ENCODE measurements around the gene SLC1A2. TPM values are rescaled to one million over a fixed set of nuclear protein-coding genes. Genes with fewer than 3 reads are reported as not detected.
A peak's percentile ranks its signal among the peaks of the same experiment; 100 is the strongest.

Gene SLC1A2
- total and polyA plus RNA-seq, 2 donors (not counting 1 experiment from before 2014, with no cell fraction given) = 1.2 to 7.6 TPM

GRCh38 chr11:35358391-35358790, 61.0 kb downstream of the SLC1A2 start:
- H3K9me3 ChIP-seq (ENCODE audit: control insufficient read depth, insufficient read depth, low read depth, low read length) = no peaks in the 10 kb centered on the region
- H3K27ac ChIP-seq (ENCODE audit: insufficient read depth, low read length) = no peak overlapping the region
- H3K79me2 ChIP-seq (ENCODE audit: control insufficient read depth, insufficient read depth, low read length) = no peaks in the 10 kb centered on the region
- H3K9ac ChIP-seq (ENCODE audit: insufficient read depth, low read length) = no peak overlapping the region
- H3K4me2 ChIP-seq (ENCODE audit: extremely low read depth, insufficient read depth, low read length) = no peak overlapping the region
- H3K4me3 ChIP-seq (replicated peaks in 1 of 4; ENCODE audit: control extremely low read depth in 1 of 4, insufficient read depth in 1 of 4, low read depth in 3 of 4, low read length in 4 of 4) = no peak overlapping the region
- H4K20me1 ChIP-seq (ENCODE audit: control insufficient read depth, extremely low read depth, insufficient read depth, low read length) = no peaks in the 10 kb centered on the region
- no peak overlapping the region for H2AFZ ChIP-seq (ENCODE audit: low read length)
- no peaks in the 10 kb centered on the region for H3K36me3 ChIP-seq (ENCODE audit: control insufficient read depth, insufficient read depth, low read length)
- no peak for TF ChIP-seq EZH2 (IDR thresholded peaks at IDR 0.05; ENCODE audit: low read length, missing control alignments)
- TF ChIP-seq CTCF (conservative IDR thresholded peaks at IDR 0.05 in 1 of 2, IDR thresholded peaks at IDR 0.05 in 1 of 2; ENCODE audit: low read depth in 1 of 2, low read length in 2 of 2) = no peak
- DNase-seq (ENCODE audit: low read depth in 2 of 2) = no peak
- peaks cover 20% of the 10 kb centered on the region for H3K4me1 ChIP-seq (ENCODE audit: control insufficient read depth, extremely low read depth, insufficient read depth, low read length)
- H3K27me3 ChIP-seq (ENCODE audit: control insufficient read depth, insufficient read depth, low read length) = no peaks in the 10 kb centered on the region

DNA sequence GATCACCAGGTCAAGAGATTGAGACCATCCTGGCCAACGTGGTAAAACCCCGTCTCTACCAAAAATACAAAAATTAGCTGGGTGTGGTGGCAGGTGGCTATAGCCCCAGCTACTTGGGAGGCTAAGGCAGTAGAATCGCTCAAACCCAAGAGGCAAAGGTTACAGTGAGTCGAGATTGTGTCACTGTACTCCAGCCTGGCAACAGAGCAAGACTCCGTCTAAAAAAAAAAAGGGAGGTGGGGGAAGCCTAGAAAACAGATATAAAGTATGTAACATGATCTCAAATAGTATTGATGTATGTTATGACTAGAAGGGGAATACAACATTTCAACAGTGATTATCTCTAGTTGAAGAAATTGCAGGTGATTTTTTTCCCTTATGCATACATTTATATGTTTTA, 61.4 kb downstream of the SLC1A2 start:
- no peak overlapping the region for H3K4me2 ChIP-seq (ENCODE audit: extremely low read depth, insufficient read depth, low read length)
- no peaks in the 10 kb centered on the region for H3K27me3 ChIP-seq (ENCODE audit: control insufficient read depth, insufficient read depth, low read length)
- H2AFZ ChIP-seq (ENCODE audit: low read length) = no peak overlapping the region
- no peaks in the 10 kb centered on the region for H4K20me1 ChIP-seq (ENCODE audit: control insufficient read depth, extremely low read depth, insufficient read depth, low read length)
- no peak overlapping the region for H3K4me3 ChIP-seq (replicated peaks in 1 of 4; ENCODE audit: control extremely low read depth in 1 of 4, insufficient read depth in 1 of 4, low read depth in 3 of 4, low read length in 4 of 4)
- no peaks in the 10 kb centered on the region for H3K36me3 ChIP-seq (ENCODE audit: control insufficient read depth, insufficient read depth, low read length)
- H3K27ac ChIP-seq (ENCODE audit: insufficient read depth, low read length) = no peak overlapping the region
- no peak overlapping the region for H3K9ac ChIP-seq (ENCODE audit: insufficient read depth, low read length)
- H3K9me3 ChIP-seq (ENCODE audit: control insufficient read depth, insufficient read depth, low read depth, low read length) = no peaks in the 10 kb centered on the region
- TF ChIP-seq CTCF (conservative IDR thresholded peaks at IDR 0.05 in 1 of 2, IDR thresholded peaks at IDR 0.05 in 1 of 2; ENCODE audit: low read depth in 1 of 2, low read length in 2 of 2) (no peak), EZH2 (IDR thresholded peaks at IDR 0.05; ENCODE audit: low read length, missing control alignments) (no peak)
- no peaks in the 10 kb centered on the region for H3K79me2 ChIP-seq (ENCODE audit: control insufficient read depth, insufficient read depth, low read length)
- peaks cover 15% of the 10 kb centered on the region for H3K4me1 ChIP-seq (ENCODE audit: control insufficient read depth, extremely low read depth, insufficient read depth, low read length)
- DNase-seq (ENCODE audit: low read depth in 2 of 2) = peak; percentile 31 to 45

DNA sequence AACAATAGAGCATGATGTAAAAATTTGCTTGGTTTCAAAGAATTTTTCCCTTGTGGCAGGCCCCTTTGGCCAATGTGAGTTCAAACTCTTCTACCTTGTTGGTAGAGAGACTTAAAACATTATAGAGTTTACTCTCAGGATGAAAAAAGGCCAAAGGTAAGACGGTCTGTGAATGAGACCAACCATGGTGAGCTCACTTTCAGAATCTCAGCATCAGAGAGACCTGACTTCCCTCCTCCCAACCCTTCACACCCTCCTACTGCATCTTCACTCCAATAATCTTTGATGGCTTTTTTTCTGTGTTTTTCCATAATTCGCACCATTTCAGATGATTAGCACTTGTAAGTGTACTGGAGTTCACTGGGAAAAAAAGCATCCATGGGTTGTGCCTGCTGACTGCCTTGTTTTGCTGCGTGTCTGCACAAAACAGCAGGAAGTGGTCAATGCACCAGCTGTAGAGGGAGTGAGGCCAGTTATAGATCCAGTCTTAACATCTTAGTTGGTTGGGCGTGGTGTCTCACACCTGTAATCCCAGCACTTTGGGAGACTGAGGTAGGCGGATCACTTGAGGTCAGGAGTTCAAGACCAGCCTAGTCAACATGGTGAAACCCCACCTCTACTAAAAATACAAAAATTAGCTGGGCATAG, 64.1 kb downstream of the SLC1A2 start:
- TF ChIP-seq CTCF (conservative IDR thresholded peaks at IDR 0.05 in 1 of 2, IDR thresholded peaks at IDR 0.05 in 1 of 2; ENCODE audit: low read depth in 1 of 2, low read length in 2 of 2) (no peak), EZH2 (IDR thresholded peaks at IDR 0.05; ENCODE audit: low read length, missing control alignments) (no peak)
- H3K79me2 ChIP-seq (ENCODE audit: control insufficient read depth, insufficient read depth, low read length) = no peaks in the 10 kb centered on the region
- H3K36me3 ChIP-seq (ENCODE audit: control insufficient read depth, insufficient read depth, low read length) = no peaks in the 10 kb centered on the region
- H2AFZ ChIP-seq (ENCODE audit: low read length) = no peak overlapping the region
- no peaks in the 10 kb centered on the region for H3K9me3 ChIP-seq (ENCODE audit: control insufficient read depth, insufficient read depth, low read depth, low read length)
- no peak overlapping the region for H3K4me3 ChIP-seq (replicated peaks in 1 of 4; ENCODE audit: control extremely low read depth in 1 of 4, insufficient read depth in 1 of 4, low read depth in 3 of 4, low read length in 4 of 4)
- H3K4me2 ChIP-seq (ENCODE audit: extremely low read depth, insufficient read depth, low read length) = no peak overlapping the region
- no peaks in the 10 kb centered on the region for H3K27me3 ChIP-seq (ENCODE audit: control insufficient read depth, insufficient read depth, low read length)
- H3K4me1 ChIP-seq (ENCODE audit: control insufficient read depth, extremely low read depth, insufficient read depth, low read length) = peaks cover 12% of the 10 kb centered on the region
- H4K20me1 ChIP-seq (ENCODE audit: control insufficient read depth, extremely low read depth, insufficient read depth, low read length) = no peaks in the 10 kb centered on the region
- no peak overlapping the region for H3K9ac ChIP-seq (ENCODE audit: insufficient read depth, low read length)
- H3K27ac ChIP-seq (ENCODE audit: insufficient read depth, low read length) = no peak overlapping the region
- DNase-seq (ENCODE audit: low read depth in 2 of 2) = no peak
